Spleen (tissue), 7 donors: ENCODE data around the gene B4GALT6.

ENCODE experiments used
- POLR2A ChIP-seq, 3 donors: fragments of 450-650 bp; IDR thresholded peaks; one replicate each; pipeline ENCODE4 v1.5.1; 2017; ENCODE audit warnings: antibody characterized with exemption in 3 of 3, mild to moderate bottlenecking in 1 of 3
- TF ChIP-seq, protein P1 (sequence below), 11 experiments: fragments of 200-600 bp in 7 of 11; fragments of 450-650 bp in 4 of 11; sonication (generic) in 4 of 11; IDR thresholded peaks in 8 of 11; conservative IDR thresholded peaks in 3 of 11; 1 replicate in 7 of 11; 2 replicates in 4 of 11; pipeline versions ENCODE4 v1.4.0 to v1.8.0; 2016 to 2021; ENCODE audit warnings: antibody characterized with exemption in 11 of 11, inconsistent platforms in 4 of 11, mild to moderate bottlenecking in 1 of 11
- donor health status: DM: no; HTN: no; CAD: no; lungs with moderate emphysema.
- donor health status: DM: no; HTN: no; CAD: no.
- donor health status: DM: no; HTN: no; CAD: no.

DNA sequence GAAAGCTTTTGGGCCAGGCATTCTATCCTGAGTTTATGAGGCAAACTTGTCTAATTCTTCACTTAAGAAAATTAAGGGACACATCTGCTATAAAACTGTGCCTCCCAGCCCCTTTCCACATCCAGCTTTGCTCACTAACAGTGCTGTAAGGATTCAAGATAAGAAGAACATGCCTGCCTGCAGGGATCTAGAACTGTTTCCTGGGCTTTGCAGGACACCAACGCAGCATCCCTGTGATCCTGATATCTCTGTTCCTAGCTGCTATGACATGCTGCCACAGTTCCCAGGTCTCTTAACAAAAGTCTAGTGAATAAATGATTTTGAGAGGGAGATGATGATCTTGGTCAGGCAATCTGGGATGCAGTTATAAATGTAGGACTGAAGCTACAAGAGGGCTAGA, 12.4 kb downstream of the B4GALT6 start:
- TF ChIP-seq, protein P1, sequence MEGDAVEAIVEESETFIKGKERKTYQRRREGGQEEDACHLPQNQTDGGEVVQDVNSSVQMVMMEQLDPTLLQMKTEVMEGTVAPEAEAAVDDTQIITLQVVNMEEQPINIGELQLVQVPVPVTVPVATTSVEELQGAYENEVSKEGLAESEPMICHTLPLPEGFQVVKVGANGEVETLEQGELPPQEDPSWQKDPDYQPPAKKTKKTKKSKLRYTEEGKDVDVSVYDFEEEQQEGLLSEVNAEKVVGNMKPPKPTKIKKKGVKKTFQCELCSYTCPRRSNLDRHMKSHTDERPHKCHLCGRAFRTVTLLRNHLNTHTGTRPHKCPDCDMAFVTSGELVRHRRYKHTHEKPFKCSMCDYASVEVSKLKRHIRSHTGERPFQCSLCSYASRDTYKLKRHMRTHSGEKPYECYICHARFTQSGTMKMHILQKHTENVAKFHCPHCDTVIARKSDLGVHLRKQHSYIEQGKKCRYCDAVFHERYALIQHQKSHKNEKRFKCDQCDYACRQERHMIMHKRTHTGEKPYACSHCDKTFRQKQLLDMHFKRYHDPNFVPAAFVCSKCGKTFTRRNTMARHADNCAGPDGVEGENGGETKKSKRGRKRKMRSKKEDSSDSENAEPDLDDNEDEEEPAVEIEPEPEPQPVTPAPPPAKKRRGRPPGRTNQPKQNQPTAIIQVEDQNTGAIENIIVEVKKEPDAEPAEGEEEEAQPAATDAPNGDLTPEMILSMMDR (IDR thresholded peaks at IDR 0.05 in 8 of 11, conservative IDR thresholded peaks at IDR 0.05 in 3 of 11): no peak
- TF ChIP-seq POLR2A (IDR thresholded peaks at IDR 0.05): no peak
